ENCODE results near the gene UNC93B1.
"Not testable (repeated sequence)": the region's sequence is repeated elsewhere in the genome, so short reads cannot be mapped to it uniquely, and the experiment has no call there.

UNC93B1 gene

GRCh38 chr11:67982255-67982857 lies 21.5 kb downstream of the UNC93B1 start:
- not testable (repeated sequence) for DNase-seq

- DNase-seq, result not testable (repeated sequence)
Observed at GRCh38 chr11:67981226-67981625, 22.7 kb downstream of the UNC93B1 start.

- DNase-seq, result not testable (repeated sequence)
Observed at GRCh38 chr11:67978766-67979418, 25.0 kb downstream of the UNC93B1 start.

DNA sequence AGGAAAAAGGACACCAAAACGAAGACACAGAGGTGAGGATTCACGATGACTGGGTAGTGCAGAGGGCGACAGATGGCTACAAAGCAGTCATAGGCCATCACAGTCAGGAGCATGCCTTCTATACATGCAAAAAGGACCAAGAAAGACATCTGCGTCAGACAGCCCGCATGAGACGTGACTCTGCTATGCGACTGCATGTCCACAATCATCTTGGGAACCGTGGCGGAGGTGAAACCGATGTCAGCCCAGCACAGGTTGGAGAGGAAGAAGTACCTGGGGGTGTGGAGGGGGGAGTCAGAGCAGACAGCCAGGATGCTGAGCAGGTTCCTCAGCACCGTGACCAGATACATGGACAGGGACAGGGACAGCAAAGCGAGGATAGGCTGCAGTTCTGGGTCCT lies 29.2 kb downstream of the UNC93B1 start:
- not testable (repeated sequence) for DNase-seq

DNA sequence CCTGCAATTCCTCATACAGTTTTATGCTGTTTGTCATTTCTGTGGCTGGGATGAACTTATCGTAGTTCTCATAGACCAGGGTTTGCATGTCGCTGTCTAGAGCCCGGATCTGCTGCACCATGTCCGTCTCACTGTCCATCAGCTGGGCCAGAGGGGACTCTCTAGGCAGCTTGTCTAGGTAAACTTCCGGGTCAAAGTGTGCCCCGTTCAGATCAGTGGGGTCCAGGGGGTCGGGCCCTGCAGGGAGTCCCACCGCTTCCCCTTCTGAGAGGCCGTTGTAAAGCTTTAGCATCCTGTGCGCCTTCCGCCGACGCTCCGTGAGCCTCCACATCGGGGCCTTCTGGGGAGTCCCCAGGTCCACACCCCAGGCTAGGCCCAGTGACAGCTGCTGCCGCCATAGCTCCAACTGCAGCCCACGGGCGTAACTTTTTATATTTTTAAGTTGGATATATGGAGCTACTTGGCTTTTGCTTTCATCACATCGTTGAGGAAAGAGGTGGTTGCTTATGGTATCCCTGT lies 38.0 kb downstream of the UNC93B1 start:
- DNase-seq, result not testable (repeated sequence)

GRCh38 chr11:67964746-67965145 lies 39.2 kb downstream of the UNC93B1 start:
- DNase-seq, result not testable (repeated sequence)

GRCh38 chr11:67963879-67964278 lies 40.0 kb downstream of the UNC93B1 start:
- DNase-seq, result not testable (repeated sequence)

DNA sequence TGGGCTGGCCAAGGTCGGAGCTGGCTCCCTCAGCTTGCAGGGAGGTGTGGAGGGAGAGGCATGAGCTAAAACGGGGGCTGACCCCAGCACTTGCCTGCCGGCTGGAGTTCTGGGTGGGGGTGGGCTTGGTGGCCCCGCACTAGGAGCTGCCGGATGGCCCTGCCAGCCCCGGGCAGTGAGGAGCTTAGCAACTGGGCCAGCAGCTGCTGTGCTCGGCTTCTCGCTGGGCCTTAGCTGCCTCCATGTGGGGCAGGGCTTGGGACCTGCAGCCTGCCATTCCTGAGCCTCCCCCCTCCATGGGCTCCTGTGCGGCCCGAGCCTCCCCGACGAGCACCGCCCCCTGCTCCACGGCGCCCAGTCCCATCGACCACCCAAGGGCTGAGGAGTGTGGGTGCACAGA lies 40.7 kb downstream of the UNC93B1 start:
- DNase-seq, result not testable (repeated sequence)

GRCh38 chr11:67956236-67956635 lies 47.7 kb downstream of the UNC93B1 start:
- DNase-seq, result not testable (repeated sequence)

GRCh38 chr11:67955461-67956007 lies 48.4 kb downstream of the UNC93B1 start:
- DNase-seq, result peak; percentile 56 to 82 (median 71)

DNA sequence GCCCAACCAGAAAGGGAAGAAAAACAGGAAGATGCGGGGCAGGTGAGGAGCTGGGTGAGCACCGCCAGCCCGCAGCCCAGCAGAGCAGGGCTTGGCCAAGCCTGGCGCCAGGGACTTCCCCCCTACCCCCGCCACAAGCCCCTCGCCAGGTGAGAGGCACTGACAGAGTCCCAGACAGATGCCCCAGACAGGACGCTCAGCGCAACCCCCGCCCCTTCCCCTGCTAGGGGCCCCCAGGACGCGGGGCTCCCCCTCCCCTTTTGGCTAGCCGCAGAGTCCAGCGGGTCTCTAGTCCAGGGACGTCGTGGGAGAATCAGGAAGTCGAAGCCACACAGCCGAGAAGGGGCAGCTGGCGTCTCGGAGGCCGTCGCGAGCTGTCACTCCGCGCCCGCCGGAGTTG lies 48.9 kb downstream of the UNC93B1 start:
- DNase-seq, result not testable (repeated sequence)

- not testable (repeated sequence) for DNase-seq
Observed at GRCh38 chr11:67954251-67954650, 49.6 kb downstream of the UNC93B1 start.

GRCh38 chr11:67950705-67951104 lies 53.2 kb downstream of the UNC93B1 start:
- not testable (repeated sequence) for DNase-seq

DNA sequence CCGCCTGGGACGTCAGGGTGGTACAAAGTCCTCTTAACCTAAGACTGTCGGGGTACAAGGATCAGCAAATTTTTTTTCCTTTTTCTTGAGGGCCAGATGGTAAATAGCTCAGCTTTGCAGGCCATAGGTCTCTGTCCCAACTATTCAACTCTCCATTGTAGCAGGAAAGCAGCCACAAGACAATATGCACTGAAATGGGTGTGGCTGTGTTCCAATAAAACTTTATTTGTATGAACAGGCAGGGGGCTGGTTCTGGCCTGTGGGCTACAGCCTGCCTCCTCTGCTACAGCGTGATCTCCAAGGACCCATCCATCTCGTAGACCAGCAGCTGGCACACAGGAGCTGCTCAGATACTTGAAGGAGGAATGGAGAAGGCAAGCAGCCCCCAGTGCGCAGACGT lies 56.1 kb downstream of the UNC93B1 start:
- not testable (repeated sequence) for DNase-seq

GRCh38 chr11:67946403-67946802 lies 57.5 kb downstream of the UNC93B1 start:
- DNase-seq, result not testable (repeated sequence)

DNA sequence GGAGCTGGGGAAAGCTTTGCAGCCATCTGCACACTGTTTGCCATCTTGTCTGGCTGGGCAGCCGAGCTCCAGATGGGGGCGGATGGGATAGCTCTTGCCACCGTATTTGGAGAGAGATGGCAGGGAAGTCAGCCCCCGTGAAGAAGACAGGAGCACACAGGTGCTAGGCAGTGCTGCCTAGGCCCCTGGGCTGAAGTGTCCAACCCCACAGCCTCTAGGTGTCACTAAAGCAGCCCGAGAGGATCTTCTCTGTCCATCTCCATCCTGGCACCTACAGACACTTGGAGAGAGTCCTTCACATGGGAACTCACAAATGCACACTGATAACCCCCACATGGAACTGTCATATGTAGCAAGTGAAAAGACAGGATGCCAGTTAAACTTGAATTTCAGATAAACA lies 60.5 kb downstream of the UNC93B1 start:
- DNase-seq, result not testable (repeated sequence)
